GM12892 (cell line): ENCODE results near the gene TBC1D22A.

Experiments used
- DNase-seq: peaks from one replicate; pipeline ENCODE4 v3.0.0; 2011; ENCODE audit not compliant: insufficient read length
- FAIRE-seq: peaks from 2 replicates; lab custom pipeline; 2011; peaks lifted over from hg19 to GRCh38; lab: Jason Lieb, UNC
- POLR2A ChIP-seq: IDR thresholded peaks from 2 replicates; pipeline ENCODE4 v1.6.1; 2011; ENCODE audit warnings: low read depth, low read length, control low read depth
- POLR2AphosphoS5 ChIP-seq: IDR thresholded peaks from 2 replicates; pipeline ENCODE4 v1.6.1; 2011; ENCODE audit warnings: low read depth, low read length, control low read depth
- TAF1 ChIP-seq: IDR thresholded peaks from 2 replicates; pipeline ENCODE4 v1.6.1; 2011; ENCODE audit warnings: low read depth, mild to moderate bottlenecking, control low read depth, low read length, borderline replicate concordance

Gene TBC1D22A

GRCh38 chr22:46802608-46803027, 40.2 kb downstream of the TBC1D22A start:
- TF ChIP-seq POLR2AphosphoS5 (no peak), POLR2A (no peak), TAF1 (no peak)
- FAIRE-seq (no peak), DNase-seq (no peak)

- DNase-seq = peak; percentile 83
These were observed 40.8 kb downstream of the TBC1D22A start for GRCh38 chr22:46803031-46803880.

DNA sequence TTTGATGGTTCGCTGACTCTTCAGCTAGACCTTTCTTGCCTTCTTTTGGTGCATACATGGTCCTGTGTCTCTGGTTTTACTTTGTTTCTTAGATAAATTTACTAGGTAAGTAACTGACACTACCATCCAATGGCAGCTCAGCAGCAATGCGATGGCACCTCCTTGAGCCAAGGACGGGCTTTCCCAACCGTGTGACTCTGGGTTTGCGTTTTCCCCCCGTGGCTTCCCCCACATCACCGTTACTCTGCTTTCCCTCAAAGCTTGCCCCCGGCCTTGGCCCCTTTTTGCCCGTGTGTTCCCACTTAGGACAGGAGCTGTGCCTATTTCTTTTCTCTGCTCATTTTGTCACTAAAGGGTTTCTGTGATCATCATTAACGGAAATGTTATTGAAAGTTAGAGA, 41.5 kb downstream of the TBC1D22A start:
- DNase-seq = no peak
- FAIRE-seq = no peak
- TF ChIP-seq TAF1 (no peak), POLR2A (no peak), POLR2AphosphoS5 (no peak)

More at GRCh38 chr22:46803031-46803880, 40.8 kb downstream of the TBC1D22A start:
- peak; percentile 27 for FAIRE-seq
- TF ChIP-seq POLR2AphosphoS5 (no peak), POLR2A (no peak), TAF1 (no peak)

GRCh38 chr22:46806794-46807193, 44.3 kb downstream of the TBC1D22A start:
- TF ChIP-seq TAF1 (no peak), POLR2AphosphoS5 (no peak), POLR2A (no peak)
- no peak for FAIRE-seq
- no peak for DNase-seq

- TF ChIP-seq POLR2AphosphoS5 = no peak
- TF ChIP-seq POLR2A = no peak
- no peak for TF ChIP-seq TAF1
- no peak for FAIRE-seq
- no peak for DNase-seq
These were observed 45.0 kb downstream of the TBC1D22A start for GRCh38 chr22:46807458-46807857.

GRCh38 chr22:46809153-46809885, 46.9 kb downstream of the TBC1D22A start:
- DNase-seq (no peak), FAIRE-seq (no peak)
- no peak for TF ChIP-seq POLR2A
- no peak for TF ChIP-seq POLR2AphosphoS5
- no peak for TF ChIP-seq TAF1

DNA sequence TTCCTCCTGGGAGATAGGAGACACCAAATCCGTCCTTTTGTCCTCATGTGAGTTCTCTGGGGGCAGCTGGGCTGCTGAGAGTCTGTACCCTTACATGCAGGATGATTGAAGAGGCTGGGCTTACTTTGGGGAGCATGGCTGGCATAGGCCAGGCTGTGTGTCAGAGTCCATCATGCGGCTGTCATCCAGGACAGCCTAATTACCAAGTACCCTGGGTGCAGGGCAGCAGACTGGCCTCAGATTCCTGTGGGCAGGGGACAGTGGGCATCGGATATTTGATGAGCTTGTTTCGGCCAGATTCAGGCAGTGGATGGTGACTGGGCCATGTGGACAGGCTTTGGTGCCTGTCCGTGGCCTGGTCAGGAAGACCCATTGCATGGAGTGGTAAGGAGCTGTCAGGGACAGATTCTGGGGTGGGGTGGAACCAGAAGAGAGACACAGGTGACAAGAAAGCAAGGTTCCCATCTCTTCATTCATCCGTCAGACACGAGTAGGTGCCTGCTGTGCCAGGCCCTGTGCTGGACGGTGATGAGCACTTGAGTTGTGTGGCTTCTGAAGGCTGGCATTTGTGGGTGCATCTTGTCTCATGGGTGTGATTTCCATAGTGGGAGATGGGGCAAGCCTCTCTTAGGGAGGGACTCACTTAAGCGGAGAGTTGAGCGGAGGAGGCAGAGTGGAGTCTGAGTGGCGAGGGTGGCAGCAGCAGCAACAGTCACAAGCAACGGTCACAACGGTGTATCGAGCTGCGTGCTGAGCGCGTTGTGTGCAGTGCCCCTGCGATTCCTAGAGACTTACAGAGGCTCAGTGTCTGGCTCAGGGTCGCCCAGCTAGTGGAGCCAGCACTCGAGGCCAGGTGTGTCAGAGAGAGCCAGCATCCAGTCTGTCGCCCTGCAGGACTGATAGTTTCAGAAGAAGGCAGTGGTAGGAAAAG, 48.7 kb downstream of the TBC1D22A start:
- DNase-seq (no peak), FAIRE-seq (no peak)
- TF ChIP-seq POLR2AphosphoS5 (no peak), POLR2A (no peak), TAF1 (no peak)

- DNase-seq (no peak), FAIRE-seq (no peak)
- TF ChIP-seq POLR2AphosphoS5 (no peak), POLR2A (no peak), TAF1 (no peak)
These were observed 49.7 kb downstream of the TBC1D22A start for GRCh38 chr22:46812034-46812605.

DNA sequence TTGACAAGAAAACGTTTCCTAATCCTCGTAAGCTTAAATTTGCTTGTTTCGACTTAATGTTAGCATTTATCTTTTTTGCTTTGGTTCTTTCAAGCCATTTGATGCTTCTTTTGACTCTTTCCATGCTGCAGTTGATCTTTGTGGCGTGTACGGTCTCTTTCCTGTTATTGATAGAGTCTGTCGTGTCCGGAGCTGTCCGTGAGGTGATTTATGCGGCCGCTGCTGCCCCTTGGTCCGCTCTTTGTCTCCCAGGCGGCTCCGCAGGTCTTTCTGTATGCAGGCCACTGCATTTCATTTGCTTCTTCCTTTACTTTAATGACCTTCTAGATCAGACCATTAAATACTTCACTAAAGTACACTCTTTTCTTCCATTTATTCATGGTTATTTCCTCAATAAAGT, 50.3 kb downstream of the TBC1D22A start:
- FAIRE-seq = no peak
- no peak for DNase-seq
- no peak for TF ChIP-seq POLR2A
- no peak for TF ChIP-seq POLR2AphosphoS5
- TF ChIP-seq TAF1 = no peak

DNA sequence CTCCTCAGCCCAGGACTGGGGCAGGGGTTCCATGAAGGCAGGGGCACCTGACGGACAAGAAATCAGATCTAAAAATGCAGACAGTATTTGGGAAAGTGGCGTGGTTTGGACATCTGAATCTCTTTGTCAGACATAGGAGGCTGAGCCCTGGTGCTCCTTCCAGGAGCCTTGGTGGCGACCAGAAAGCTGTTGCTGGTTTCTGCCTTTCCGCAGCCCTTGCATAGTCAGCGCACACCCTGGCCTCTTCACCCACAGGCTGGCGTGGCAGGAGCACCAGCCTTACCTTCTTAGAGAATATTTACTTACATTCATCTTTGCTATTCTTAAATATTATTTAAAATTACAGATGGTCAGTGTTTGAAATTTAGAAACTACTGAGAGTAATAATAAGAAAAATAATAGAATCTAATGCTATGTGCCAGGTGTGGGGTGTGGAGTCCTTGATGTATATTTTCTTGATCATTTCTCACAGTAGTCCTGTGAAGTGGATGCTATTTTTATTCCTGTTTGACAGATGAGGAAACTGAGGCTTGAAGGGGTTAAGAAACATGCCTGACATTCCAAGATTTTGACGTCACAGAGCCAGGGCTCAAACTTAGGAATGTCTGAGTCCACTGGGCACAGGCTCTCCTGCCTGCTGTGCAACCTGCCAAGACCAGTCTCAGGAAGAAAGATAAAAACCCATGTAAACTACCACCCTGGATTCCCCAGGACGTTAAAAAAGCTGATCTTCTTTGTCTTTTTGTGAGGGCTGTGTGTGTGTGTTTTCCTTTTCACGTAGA, 51.6 kb downstream of the TBC1D22A start:
- no peak for TF ChIP-seq POLR2A
- TF ChIP-seq TAF1 = no peak
- TF ChIP-seq POLR2AphosphoS5 = no peak
- DNase-seq (no peak), FAIRE-seq (no peak)
